ENCODE data around the gene GSG1L. TPM values are rescaled to one million over a fixed set of nuclear protein-coding genes. Genes with fewer than 3 reads are reported as not detected.
"Not testable (repeated sequence)": the region's sequence is repeated elsewhere in the genome, so short reads cannot be mapped to it uniquely, and the experiment has no call there.

GSG1L gene
- total RNA-seq, 2 experiments from 2014 or later = not detected

DNA sequence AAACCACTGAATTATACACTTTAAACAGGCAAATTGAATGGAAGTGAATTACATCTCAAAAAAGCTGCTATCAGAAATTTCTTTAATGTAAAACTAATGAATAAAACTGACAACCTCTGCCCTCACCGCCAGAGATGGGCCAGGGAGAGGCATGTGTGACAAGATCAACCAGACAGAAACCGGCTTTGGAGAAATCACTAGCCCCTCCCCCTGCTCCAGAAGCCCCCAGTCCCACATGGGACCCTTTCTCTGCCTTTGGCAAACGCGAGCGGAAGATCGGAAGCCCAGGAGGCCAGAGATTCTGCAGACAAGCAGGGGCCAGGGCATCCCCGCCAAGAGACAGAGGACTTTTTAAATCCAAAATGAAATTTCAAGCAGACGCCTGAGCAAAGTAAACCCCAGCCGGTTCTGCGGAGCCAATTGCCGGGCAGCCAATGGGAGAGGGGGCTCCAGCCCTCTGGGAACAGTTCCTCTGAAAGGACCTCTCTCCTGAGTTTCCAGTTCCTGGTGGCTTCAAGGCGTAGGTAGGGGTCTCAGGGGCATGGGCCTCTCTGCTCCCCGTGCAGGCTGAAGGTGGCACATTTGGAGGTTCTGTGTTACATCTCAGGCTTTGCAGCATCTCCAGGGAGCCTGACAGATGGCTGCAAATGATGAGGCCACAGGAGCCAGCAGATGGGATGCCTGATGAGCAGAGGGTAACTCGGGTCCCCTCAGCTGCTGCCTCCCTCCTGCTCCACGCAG is 118.1 kb downstream of the GSG1L start:
- ATAC-seq (ENCODE audit: low read depth) = no peak
- Mint-ChIP-seq H3K27me3 (peaks cover 3% of the 10 kb centered on the region), H3K4me1 (no peaks in the 10 kb centered on the region), H3K9me3 (peaks cover 1% of the 10 kb centered on the region), H3K27ac (no peak overlapping the region), H3K36me3 (no peaks in the 10 kb centered on the region), H3K4me3 (no peak overlapping the region)
- DNase-seq = no peak
- POLR2A ChIA-PET = interaction anchor here (0.6 kb wide), 1 partner anchor 104 kb away, joined by 6 read pairs; no protein-coding TSS in a partner anchor

DNA sequence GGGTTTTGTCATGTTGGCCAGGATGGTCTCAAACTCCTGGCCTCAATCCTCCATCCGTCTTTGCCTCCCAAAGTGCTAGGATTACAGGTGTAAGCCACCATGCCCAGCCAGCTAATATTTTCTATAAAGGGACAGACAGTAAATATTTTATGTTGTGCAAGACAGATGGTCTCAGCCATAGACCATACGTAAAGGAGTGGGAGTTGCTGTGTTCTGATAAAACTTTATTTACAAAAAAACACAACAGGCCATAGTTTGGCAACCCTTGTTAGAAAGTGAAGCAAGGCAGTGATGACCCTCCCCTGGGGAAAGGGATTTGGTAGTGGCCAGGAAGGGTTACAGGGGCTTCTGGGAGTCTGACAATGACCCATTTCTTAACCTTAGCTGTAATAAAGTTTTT is 119.7 kb downstream of the GSG1L start:
- Mint-ChIP-seq H3K4me3 (no peak overlapping the region), H3K9me3 (peaks cover 1% of the 10 kb centered on the region), H3K4me1 (no peaks in the 10 kb centered on the region), H3K36me3 (no peaks in the 10 kb centered on the region), H3K27me3 (peaks cover 3% of the 10 kb centered on the region), H3K27ac (no peak overlapping the region)
- DNase-seq = no peak
- POLR2A ChIA-PET = no interaction called here
- no peak for ATAC-seq (ENCODE audit: low read depth)

DNA sequence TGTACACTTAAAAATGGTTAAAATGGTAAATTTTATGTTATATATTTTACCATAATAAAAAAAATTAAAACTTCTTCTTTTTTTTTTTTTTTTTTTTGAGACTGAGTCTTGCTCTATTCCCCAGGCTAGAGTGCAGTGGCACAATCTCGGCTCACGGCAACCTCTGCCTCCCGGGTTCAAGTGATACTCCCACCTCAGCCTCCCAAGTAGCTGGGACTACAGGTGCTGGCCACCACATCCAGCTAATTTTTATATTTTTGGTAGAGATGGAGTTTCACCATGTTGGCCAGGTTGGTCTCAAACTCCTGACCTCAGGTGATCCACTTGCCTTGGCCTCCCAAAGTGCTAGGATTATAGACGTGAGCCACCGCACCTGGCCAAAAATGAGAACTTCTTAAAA is 121.4 kb downstream of the GSG1L start:
- H3K4me3 Mint-ChIP-seq; ATAC-seq (ENCODE audit: low read depth); H3K4me1 Mint-ChIP-seq; H3K27me3 Mint-ChIP-seq; DNase-seq; H3K9me3 Mint-ChIP-seq; H3K27ac Mint-ChIP-seq; H3K36me3 Mint-ChIP-seq; POLR2A ChIA-PET: not testable (repeated sequence)

DNA sequence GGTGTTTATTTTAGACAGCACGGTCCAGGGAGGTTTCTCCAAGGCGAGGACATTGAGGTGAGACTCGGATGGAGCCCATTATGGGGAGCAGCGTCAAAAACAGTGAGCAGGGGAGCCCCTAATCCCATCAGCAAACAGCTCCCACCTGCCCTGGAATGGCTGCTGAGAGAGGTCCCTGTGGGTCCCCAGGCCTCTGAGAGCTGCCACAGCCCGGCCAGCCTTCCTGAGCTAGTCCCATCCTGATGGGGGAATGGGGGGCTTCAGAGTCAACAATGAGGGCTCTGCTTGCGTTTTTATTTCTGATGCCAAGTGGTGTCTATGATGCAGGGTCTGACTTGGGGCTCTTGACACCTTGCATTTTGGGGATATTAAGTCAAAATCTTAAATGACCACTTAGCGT is 128.4 kb downstream of the GSG1L start:
- H3K4me3 Mint-ChIP-seq = no peak overlapping the region
- H3K9me3 Mint-ChIP-seq = peaks cover 1% of the 10 kb centered on the region
- POLR2A ChIA-PET = no interaction called here
- DNase-seq (no peak), ATAC-seq (ENCODE audit: low read depth) (no peak)
- H3K27me3 Mint-ChIP-seq = peaks cover under 1% of the 10 kb centered on the region
- no peaks in the 10 kb centered on the region for H3K36me3 Mint-ChIP-seq
- H3K27ac Mint-ChIP-seq = no peak overlapping the region
- no peaks in the 10 kb centered on the region for H3K4me1 Mint-ChIP-seq

DNA sequence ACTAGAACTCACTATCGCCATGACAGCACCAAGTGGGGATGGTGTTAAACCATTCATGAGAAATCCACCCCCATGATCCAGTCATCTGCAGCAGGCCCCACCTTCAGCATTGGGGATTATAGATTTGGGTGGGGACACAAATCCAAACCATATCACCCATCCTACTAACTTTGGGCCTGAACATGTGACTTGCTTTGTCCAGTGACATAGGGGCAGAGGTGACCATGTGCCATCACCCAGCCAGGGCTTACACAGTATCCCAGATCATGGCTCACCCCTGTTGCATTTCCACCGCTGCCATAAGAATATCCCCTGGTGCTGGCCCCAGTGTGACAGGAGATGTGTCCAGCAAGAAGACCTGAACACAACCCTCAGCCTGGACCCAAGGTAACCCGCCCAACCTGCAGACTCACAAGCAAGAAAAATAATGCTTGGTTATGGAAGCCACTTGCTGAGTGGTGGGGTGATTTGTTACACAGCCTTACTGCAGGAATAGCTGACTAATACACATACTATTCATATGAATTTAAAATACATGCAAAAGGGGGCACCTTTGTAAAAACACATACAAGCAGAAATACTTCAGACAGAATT is 130.9 kb downstream of the GSG1L start:
- Mint-ChIP-seq H3K27me3 (peaks cover 4% of the 10 kb centered on the region), H3K4me3 (no peak overlapping the region), H3K9me3 (peaks cover 1% of the 10 kb centered on the region), H3K36me3 (no peaks in the 10 kb centered on the region), H3K4me1 (no peaks in the 10 kb centered on the region), H3K27ac (no peak overlapping the region)
- POLR2A ChIA-PET = no interaction called here
- ATAC-seq (ENCODE audit: low read depth) (no peak), DNase-seq (no peak)

DNA sequence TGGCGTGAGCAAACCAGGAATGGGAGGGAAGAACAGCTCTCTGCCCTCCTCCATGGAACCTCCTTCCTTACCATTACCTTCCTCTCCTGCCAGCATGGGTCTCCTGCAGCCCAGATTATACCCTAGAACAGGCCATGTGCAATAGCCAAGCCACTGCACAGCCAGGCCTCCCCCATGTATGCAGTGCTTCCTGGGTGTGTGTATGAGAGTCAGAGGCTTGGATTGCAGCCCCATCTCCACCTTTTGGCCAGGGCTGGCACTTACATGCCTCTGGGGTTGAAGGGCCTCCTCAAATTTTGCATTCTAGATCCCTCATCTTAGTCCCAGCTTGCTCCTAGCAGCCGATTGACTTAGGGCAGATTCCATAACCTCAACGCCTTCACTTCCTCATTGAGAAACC is 133.7 kb downstream of the GSG1L start:
- Mint-ChIP-seq H3K27ac (no peak overlapping the region), H3K9me3 (peaks cover 1% of the 10 kb centered on the region), H3K27me3 (peaks cover 4% of the 10 kb centered on the region), H3K4me3 (no peak overlapping the region), H3K36me3 (no peaks in the 10 kb centered on the region), H3K4me1 (no peaks in the 10 kb centered on the region)
- ATAC-seq (ENCODE audit: low read depth) (no peak), DNase-seq (no peak)
- POLR2A ChIA-PET = no interaction called here

DNA sequence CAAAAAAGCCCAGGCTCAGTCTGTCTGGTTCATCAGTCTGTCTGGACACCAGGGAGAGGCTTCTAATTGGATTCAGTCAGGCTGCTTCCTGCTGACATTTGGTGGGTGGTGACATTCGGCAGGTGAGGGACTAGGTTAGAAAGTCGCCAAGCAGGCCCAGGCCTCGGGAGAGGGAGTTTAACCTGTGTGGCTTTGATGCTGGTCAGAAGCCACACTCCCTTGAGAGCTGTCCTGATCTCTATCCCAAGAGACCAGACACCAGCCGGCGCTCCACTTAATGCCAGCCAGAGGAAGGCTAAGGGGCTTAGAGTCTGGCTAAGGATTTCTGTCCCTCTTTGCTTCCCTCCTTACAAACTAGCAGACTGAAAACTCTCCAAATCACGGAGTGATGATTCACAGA is 135.0 kb downstream of the GSG1L start:
- POLR2A ChIA-PET = no interaction called here
- H3K27ac Mint-ChIP-seq = no peak overlapping the region
- H3K4me3 Mint-ChIP-seq = no peak overlapping the region
- no peaks in the 10 kb centered on the region for H3K9me3 Mint-ChIP-seq
- no peaks in the 10 kb centered on the region for H3K36me3 Mint-ChIP-seq
- peaks cover 4% of the 10 kb centered on the region for H3K27me3 Mint-ChIP-seq
- no peaks in the 10 kb centered on the region for H3K4me1 Mint-ChIP-seq
- ATAC-seq (ENCODE audit: low read depth) = no peak
- DNase-seq = no peak

DNA sequence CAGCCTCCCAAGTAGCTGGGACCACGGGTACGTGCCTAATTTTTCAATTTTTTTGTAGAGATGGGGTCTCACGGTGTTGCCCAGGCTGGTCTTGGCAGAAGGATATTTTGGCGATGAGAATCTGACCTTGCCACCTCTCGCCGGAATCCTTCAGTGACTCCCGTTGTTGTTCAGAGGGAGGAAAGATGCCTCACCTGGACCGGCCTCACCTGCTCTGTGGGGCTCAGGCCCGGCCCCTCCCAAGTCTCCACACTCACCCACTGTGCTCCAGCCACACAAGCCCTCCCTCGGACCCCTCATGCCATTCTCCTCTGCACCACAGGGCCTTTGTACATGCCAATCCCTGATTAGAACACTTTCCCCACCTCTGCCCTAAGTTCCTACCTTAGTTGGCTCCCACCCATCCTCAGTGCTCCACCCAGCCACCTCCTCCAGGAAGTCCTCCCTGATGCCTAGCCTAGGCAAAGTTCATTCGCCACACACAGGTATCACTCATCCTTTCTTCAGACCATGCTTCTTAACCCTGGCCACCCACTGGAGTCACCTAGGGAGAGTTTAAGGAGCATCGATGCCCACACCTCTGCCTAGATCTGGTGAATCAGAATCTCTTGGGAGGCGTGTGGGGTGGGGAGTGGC is 136.1 kb downstream of the GSG1L start:
- H3K36me3 Mint-ChIP-seq = no peaks in the 10 kb centered on the region
- no peak overlapping the region for H3K27ac Mint-ChIP-seq
- H3K27me3 Mint-ChIP-seq = peaks cover 4% of the 10 kb centered on the region
- ATAC-seq (ENCODE audit: low read depth) = no peak
- no peaks in the 10 kb centered on the region for H3K9me3 Mint-ChIP-seq
- H3K4me1 Mint-ChIP-seq = no peaks in the 10 kb centered on the region
- no peak overlapping the region for H3K4me3 Mint-ChIP-seq
- POLR2A ChIA-PET = no interaction called here
- DNase-seq = no peak

DNA sequence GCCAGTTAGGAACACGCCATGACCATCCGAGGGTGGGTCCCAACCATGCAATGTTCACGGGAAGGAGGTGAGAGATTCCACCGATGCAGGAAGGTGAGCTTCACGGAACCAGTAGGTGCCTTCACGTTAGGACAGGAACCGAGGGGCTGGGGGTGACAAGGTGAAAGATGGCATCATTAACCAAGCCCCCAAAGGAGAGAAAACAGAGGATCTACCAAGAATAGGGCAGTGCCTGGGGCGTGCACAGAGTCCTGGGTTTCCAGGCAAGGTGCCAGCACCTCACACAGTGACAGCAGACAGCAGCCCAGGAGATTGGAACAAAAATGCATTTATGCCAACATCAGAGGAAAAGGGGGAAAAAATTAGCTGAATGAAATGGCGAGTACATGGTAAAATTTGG is 137.9 kb downstream of the GSG1L start:
- H3K27ac Mint-ChIP-seq = no peak overlapping the region
- DNase-seq = no peak
- H3K9me3 Mint-ChIP-seq = no peaks in the 10 kb centered on the region
- ATAC-seq (ENCODE audit: low read depth) = no peak
- POLR2A ChIA-PET = no interaction called here
- H3K27me3 Mint-ChIP-seq = peaks cover 6% of the 10 kb centered on the region
- H3K4me1 Mint-ChIP-seq = no peaks in the 10 kb centered on the region
- no peak overlapping the region for H3K4me3 Mint-ChIP-seq
- no peaks in the 10 kb centered on the region for H3K36me3 Mint-ChIP-seq

DNA sequence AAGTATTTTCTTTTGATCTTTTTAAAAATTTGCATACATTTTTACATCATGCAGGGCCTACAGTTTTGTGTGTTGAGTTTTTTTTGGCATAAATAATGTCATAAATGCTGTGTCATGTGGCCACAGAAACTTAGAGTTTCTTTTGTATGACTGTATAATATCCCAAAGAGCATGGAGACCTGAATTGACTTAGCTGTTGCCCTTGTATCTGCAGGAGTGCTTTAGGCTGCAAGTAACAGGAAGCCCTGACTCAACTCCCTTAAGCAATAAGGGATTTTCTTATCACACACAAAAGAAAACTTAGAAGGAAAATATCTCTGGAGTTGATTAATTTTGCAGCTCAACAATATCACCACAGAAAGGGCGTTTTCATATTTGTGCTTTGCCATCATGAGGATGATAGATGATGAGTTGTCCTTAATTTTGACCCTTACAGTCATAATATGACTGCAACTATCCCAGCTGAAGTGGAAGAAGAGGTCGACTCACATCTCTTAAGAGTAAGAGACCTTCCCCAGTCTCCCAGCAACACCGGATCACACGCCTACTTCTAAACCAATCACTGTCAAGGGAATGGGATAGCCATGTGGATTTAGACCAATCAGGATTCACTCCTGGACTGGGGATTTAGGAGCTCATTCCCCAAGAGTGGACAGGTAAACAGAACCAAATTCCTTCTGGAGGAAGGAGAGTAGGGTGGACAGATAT is 138.9 kb downstream of the GSG1L start:
- POLR2A ChIA-PET = no interaction called here
- Mint-ChIP-seq H3K9me3 (no peaks in the 10 kb centered on the region), H3K27me3 (peaks cover 10% of the 10 kb centered on the region), H3K4me1 (no peaks in the 10 kb centered on the region), H3K36me3 (no peaks in the 10 kb centered on the region), H3K27ac (no peak overlapping the region), H3K4me3 (no peak overlapping the region)
- DNase-seq = no peak
- no peak for ATAC-seq (ENCODE audit: low read depth)

DNA sequence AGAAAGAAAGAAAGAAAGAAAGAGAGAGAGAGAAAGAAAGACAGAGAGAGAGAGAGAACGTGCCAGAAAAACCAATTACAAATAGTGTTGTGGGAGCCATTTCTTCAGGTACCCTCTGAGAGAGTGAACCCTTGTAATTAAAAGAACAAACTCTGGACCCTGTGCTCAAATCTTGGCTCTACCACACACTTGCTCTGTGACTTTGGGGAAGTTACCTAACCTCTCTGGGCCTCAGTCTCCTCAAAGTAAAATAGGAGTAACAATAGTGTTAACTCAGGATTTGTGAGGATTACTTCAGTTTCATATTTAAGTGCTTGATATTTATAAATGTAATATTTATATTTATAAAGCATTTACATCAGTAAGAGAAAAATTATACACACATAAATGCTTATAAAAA is 139.8 kb downstream of the GSG1L start:
- no peaks in the 10 kb centered on the region for H3K4me1 Mint-ChIP-seq
- ATAC-seq (ENCODE audit: low read depth) (no peak), DNase-seq (no peak)
- no peak overlapping the region for H3K4me3 Mint-ChIP-seq
- no peak overlapping the region for H3K27ac Mint-ChIP-seq
- no peaks in the 10 kb centered on the region for H3K9me3 Mint-ChIP-seq
- POLR2A ChIA-PET = no interaction called here
- H3K27me3 Mint-ChIP-seq = peaks cover 11% of the 10 kb centered on the region
- no peaks in the 10 kb centered on the region for H3K36me3 Mint-ChIP-seq

DNA sequence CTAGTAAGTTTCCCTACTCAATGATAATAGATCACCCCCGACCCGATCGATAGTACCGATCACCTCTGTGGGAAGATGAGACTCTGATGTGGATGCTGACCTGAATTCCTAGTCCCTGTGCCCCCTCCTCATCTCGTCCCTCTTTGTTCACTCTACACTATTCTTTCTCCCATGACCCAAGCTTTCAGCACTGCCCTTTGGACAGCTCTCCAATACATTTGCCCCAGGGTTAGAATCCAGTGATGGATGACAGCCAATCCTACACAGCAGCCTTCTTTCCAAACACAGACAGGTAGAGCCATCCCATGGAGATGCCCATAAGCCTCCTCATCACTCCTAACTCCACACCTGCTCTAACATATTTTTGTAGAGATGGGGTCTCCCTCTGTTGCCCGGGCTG is 141.1 kb downstream of the GSG1L start:
- peaks cover 9% of the 10 kb centered on the region for H3K27me3 Mint-ChIP-seq
- DNase-seq (no peak), ATAC-seq (ENCODE audit: low read depth) (no peak)
- no peaks in the 10 kb centered on the region for H3K36me3 Mint-ChIP-seq
- H3K4me1 Mint-ChIP-seq = no peaks in the 10 kb centered on the region
- POLR2A ChIA-PET = no interaction called here
- H3K27ac Mint-ChIP-seq = no peak overlapping the region
- H3K9me3 Mint-ChIP-seq = no peaks in the 10 kb centered on the region
- no peak overlapping the region for H3K4me3 Mint-ChIP-seq

DNA sequence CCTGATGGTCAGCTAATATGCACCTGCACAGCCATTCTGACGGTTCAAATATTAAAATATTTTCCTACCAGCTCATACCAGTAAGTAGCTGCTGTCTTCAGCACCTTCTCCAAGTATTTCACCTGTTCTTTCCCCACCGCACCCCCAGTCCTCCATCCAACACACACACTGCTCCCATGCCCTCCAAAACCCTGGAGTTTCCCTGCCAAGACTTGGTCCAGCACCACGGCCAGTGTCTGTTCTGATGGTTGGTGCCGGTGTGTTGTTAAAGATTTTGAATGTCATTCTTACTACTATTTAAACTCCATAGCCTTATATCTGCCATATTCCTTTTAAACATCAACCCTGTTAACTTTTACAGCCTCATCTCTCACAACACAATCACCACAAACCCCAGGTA is 142.4 kb downstream of the GSG1L start:
- DNase-seq (no peak), ATAC-seq (ENCODE audit: low read depth) (no peak)
- Mint-ChIP-seq H3K4me3 (no peak overlapping the region), H3K9me3 (no peaks in the 10 kb centered on the region), H3K4me1 (no peaks in the 10 kb centered on the region), H3K27ac (no peak overlapping the region), H3K27me3 (peaks cover 9% of the 10 kb centered on the region), H3K36me3 (no peaks in the 10 kb centered on the region)
- POLR2A ChIA-PET = no interaction called here
